ENCODE data around the gene AP1B1. TPM values are rescaled to one million over a fixed set of nuclear protein-coding genes. Genes with fewer than 3 reads are reported as not detected.
A peak's percentile ranks its signal among the peaks of the same experiment; 100 is the strongest.

Gene AP1B1
- total and polyA plus RNA-seq, 2 donors from 2014 or later, result 50.5 to 82.9 TPM

GRCh38 chr22:29434288-29434687 is 45.9 kb upstream of the AP1B1 start:
- no peak for FAIRE-seq

DNA sequence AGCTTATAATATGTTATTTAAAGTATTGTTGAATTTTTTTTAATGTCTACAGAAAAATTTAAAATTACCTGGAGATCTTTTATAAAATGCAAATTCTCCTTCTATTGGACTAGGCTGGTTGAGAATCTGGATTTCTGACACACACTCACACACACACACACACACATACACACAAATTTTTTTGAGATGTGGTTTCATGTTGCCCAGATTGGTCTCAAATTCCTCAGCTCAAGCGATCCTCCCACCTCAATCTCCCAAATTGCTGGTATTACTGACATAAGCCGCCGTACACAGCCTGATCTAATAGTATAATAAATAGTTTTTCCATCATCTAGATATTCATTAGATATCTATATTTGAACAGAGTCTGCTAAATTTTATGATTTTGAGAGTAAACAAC is 45.5 kb upstream of the AP1B1 start:
- DNase-seq (peak in 2 of 5 donors; percentile 54), FAIRE-seq (no peak)
- Histone ChIP-seq H3K27me3 (ENCODE audit: control insufficient read depth, insufficient read depth, low read length) (no peaks in the 10 kb centered on the region), H3K4me3 (ENCODE audit: low read length in 3 of 3) (no peak overlapping the region), H3K36me3 (ENCODE audit: control insufficient read depth in 2 of 3, insufficient read depth in 3 of 3, low read length in 3 of 3) (no peaks in the 10 kb centered on the region), H3K4me1 (ENCODE audit: control insufficient read depth in 2 of 3, insufficient read depth in 2 of 3, low read depth in 1 of 3, low read length in 3 of 3) (no peaks in the 10 kb centered on the region), H3K9ac (ENCODE audit: low read length in 3 of 3) (no peak overlapping the region), H3K9me3 (ENCODE audit: control insufficient read depth in 2 of 3, insufficient read depth in 1 of 3, low read length in 3 of 3) (no peaks in the 10 kb centered on the region), H3K27ac (ENCODE audit: low read depth in 2 of 2, low read length in 2 of 2) (no peak overlapping the region)
- intact Hi-C loops (cut with DNase I), result no loop called here
- TF ChIP-seq, protein P1, sequence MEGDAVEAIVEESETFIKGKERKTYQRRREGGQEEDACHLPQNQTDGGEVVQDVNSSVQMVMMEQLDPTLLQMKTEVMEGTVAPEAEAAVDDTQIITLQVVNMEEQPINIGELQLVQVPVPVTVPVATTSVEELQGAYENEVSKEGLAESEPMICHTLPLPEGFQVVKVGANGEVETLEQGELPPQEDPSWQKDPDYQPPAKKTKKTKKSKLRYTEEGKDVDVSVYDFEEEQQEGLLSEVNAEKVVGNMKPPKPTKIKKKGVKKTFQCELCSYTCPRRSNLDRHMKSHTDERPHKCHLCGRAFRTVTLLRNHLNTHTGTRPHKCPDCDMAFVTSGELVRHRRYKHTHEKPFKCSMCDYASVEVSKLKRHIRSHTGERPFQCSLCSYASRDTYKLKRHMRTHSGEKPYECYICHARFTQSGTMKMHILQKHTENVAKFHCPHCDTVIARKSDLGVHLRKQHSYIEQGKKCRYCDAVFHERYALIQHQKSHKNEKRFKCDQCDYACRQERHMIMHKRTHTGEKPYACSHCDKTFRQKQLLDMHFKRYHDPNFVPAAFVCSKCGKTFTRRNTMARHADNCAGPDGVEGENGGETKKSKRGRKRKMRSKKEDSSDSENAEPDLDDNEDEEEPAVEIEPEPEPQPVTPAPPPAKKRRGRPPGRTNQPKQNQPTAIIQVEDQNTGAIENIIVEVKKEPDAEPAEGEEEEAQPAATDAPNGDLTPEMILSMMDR (IDR thresholded peaks at IDR 0.05; ENCODE audit: borderline replicate concordance, extremely low read depth, insufficient read depth), result no peak

More at GRCh38 chr22:29434288-29434687, 45.9 kb upstream of the AP1B1 start:
- TF ChIP-seq, protein P1 (IDR thresholded peaks at IDR 0.05; ENCODE audit: borderline replicate concordance, extremely low read depth, insufficient read depth), result no peak
- Histone ChIP-seq H3K27me3 (ENCODE audit: control insufficient read depth, insufficient read depth, low read length) (no peaks in the 10 kb centered on the region), H3K4me1 (ENCODE audit: control insufficient read depth in 2 of 3, insufficient read depth in 2 of 3, low read depth in 1 of 3, low read length in 3 of 3) (no peaks in the 10 kb centered on the region), H3K4me3 (ENCODE audit: low read length in 3 of 3) (no peak overlapping the region), H3K9me3 (ENCODE audit: control insufficient read depth in 2 of 3, insufficient read depth in 1 of 3, low read length in 3 of 3) (no peaks in the 10 kb centered on the region), H3K36me3 (ENCODE audit: control insufficient read depth in 2 of 3, insufficient read depth in 3 of 3, low read length in 3 of 3) (no peaks in the 10 kb centered on the region), H3K27ac (ENCODE audit: low read depth in 2 of 2, low read length in 2 of 2) (no peak overlapping the region), H3K9ac (ENCODE audit: low read length in 3 of 3) (no peak overlapping the region)
- DNase-seq, result peak in 1 of 5 donors; percentile 2
- intact Hi-C loops (cut with DNase I), result no loop called here

- Histone ChIP-seq H3K9me3 (ENCODE audit: control insufficient read depth in 2 of 3, insufficient read depth in 1 of 3, low read length in 3 of 3) (no peaks in the 10 kb centered on the region), H3K27ac (ENCODE audit: low read depth in 2 of 2, low read length in 2 of 2) (no peak overlapping the region), H3K9ac (ENCODE audit: low read length in 3 of 3) (no peak overlapping the region), H3K27me3 (ENCODE audit: control insufficient read depth, insufficient read depth, low read length) (no peaks in the 10 kb centered on the region), H3K4me3 (ENCODE audit: low read length in 3 of 3) (no peak overlapping the region), H3K4me1 (ENCODE audit: control insufficient read depth in 2 of 3, insufficient read depth in 2 of 3, low read depth in 1 of 3, low read length in 3 of 3) (no peaks in the 10 kb centered on the region), H3K36me3 (ENCODE audit: control insufficient read depth in 2 of 3, insufficient read depth in 3 of 3, low read length in 3 of 3) (no peaks in the 10 kb centered on the region)
- FAIRE-seq (no peak), DNase-seq (no peak)
- TF ChIP-seq, protein P1 (IDR thresholded peaks at IDR 0.05; ENCODE audit: borderline replicate concordance, extremely low read depth, insufficient read depth), result no peak
- intact Hi-C loops (cut with DNase I), result no loop called here
Observed at GRCh38 chr22:29431986-29432385, 43.6 kb upstream of the AP1B1 start.

- Histone ChIP-seq H3K27ac (ENCODE audit: low read depth in 2 of 2, low read length in 2 of 2) (no peak overlapping the region), H3K4me3 (ENCODE audit: low read length in 3 of 3) (no peak overlapping the region), H3K27me3 (ENCODE audit: control insufficient read depth, insufficient read depth, low read length) (no peaks in the 10 kb centered on the region), H3K4me1 (ENCODE audit: control insufficient read depth in 2 of 3, insufficient read depth in 2 of 3, low read depth in 1 of 3, low read length in 3 of 3) (no peaks in the 10 kb centered on the region), H3K9me3 (ENCODE audit: control insufficient read depth in 2 of 3, insufficient read depth in 1 of 3, low read length in 3 of 3) (no peaks in the 10 kb centered on the region), H3K36me3 (ENCODE audit: control insufficient read depth in 2 of 3, insufficient read depth in 3 of 3, low read length in 3 of 3) (no peaks in the 10 kb centered on the region), H3K9ac (ENCODE audit: low read length in 3 of 3) (no peak overlapping the region)
- DNase-seq (no peak), FAIRE-seq (no peak)
- TF ChIP-seq, protein P1 (IDR thresholded peaks at IDR 0.05; ENCODE audit: borderline replicate concordance, extremely low read depth, insufficient read depth), result no peak
- intact Hi-C loops (cut with DNase I), result no loop called here
Observed at GRCh38 chr22:29427176-29427760, 38.9 kb upstream of the AP1B1 start.
